PFSK-1 (cell line): ENCODE measurements around the gene POU1F1.

Source experiments
- REST ChIP-seq, 2 experiments: IDR thresholded peaks; 2 replicates each; pipeline versions ENCODE4 v1.6.1 to v1.8.0; 2011 to 2012; ENCODE audit warnings: low read depth in 2 of 2, low read length in 2 of 2, control low read depth in 1 of 2, inconsistent platforms in 1 of 2, mild to moderate bottlenecking in 1 of 2, moderate library complexity in 1 of 2; ENCODE audit not compliant: insufficient read depth in 1 of 2
- SIN3A ChIP-seq: IDR thresholded peaks from 2 replicates; pipeline ENCODE4 v1.6.1; 2012; ENCODE audit warnings: mild to moderate bottlenecking, low read length, moderate library complexity, borderline replicate concordance; ENCODE audit not compliant: insufficient read depth

- TF ChIP-seq REST (IDR thresholded peaks at IDR 0.05; ENCODE audit: insufficient read depth in 1 of 2, low read depth in 2 of 2, low read length in 2 of 2) (no peak), SIN3A (no peak)
These were observed 42.2 kb upstream of the POU1F1 start for GRCh38 chr3:87318617-87319021.
